Measurements from ENCODE around the gene TEPSIN.

GRCh38 chr17:81261096-81261495 is 22.2 kb upstream of the TEPSIN start:
- TF ChIP-seq CTCF (IDR thresholded peaks at IDR 0.05), result no peak
- TF ChIP-seq POLR2AphosphoS5 (IDR thresholded peaks at IDR 0.05), result no peak
- no peak for TF ChIP-seq POLR2A (IDR thresholded peaks at IDR 0.05)
